ENCODE measurements around the gene U2SURP. TPM values are rescaled to one million over a fixed set of nuclear protein-coding genes. Genes with fewer than 3 reads are reported as not detected.
"Not testable (repeated sequence)": the region's sequence is repeated elsewhere in the genome, so short reads cannot be mapped to it uniquely, and the experiment has no call there.

The U2SURP gene
- total RNA-seq, 2 donors from 2014 or later = 147 to 161 TPM

GRCh38 chr3:143063018-143063417, 61.6 kb downstream of the U2SURP start:
- Mint-ChIP-seq H3K27me3 (no peaks in the 10 kb centered on the region), H3K36me3 (ENCODE audit: low read depth) (peaks cover 48% of the 10 kb centered on the region), H3K27ac (no peak overlapping the region), H3K4me3 (no peak overlapping the region), H3K9me3 (no peaks in the 10 kb centered on the region), H3K4me1 (peaks cover 4% of the 10 kb centered on the region)
- no peak for ATAC-seq (replicated peaks)

- Mint-ChIP-seq H3K27ac (no peak overlapping the region), H3K4me3 (no peak overlapping the region), H3K27me3 (no peaks in the 10 kb centered on the region), H3K36me3 (ENCODE audit: low read depth) (peaks cover 30% of the 10 kb centered on the region), H3K9me3 (no peaks in the 10 kb centered on the region), H3K4me1 (peaks cover 4% of the 10 kb centered on the region)
- no peak for ATAC-seq (replicated peaks)
Measured at GRCh38 chr3:143064777-143065176, 63.4 kb downstream of the U2SURP start.

GRCh38 chr3:143065364-143065763, 64.0 kb downstream of the U2SURP start:
- no peaks in the 10 kb centered on the region for H3K9me3 Mint-ChIP-seq
- H3K27me3 Mint-ChIP-seq = no peaks in the 10 kb centered on the region
- H3K4me1 Mint-ChIP-seq = peaks cover 4% of the 10 kb centered on the region
- no peak for ATAC-seq (replicated peaks)
- peaks cover 24% of the 10 kb centered on the region for H3K36me3 Mint-ChIP-seq (ENCODE audit: low read depth)
- peak overlapping the region; percentile 0 for H3K27ac Mint-ChIP-seq
- no peak overlapping the region for H3K4me3 Mint-ChIP-seq

GRCh38 chr3:143066033-143066432, 64.7 kb downstream of the U2SURP start:
- Mint-ChIP-seq H3K27ac (peak overlapping the region; percentile 0), H3K27me3 (no peaks in the 10 kb centered on the region), H3K4me1 (peaks cover 4% of the 10 kb centered on the region), H3K36me3 (ENCODE audit: low read depth) (peaks cover 17% of the 10 kb centered on the region), H3K9me3 (no peaks in the 10 kb centered on the region), H3K4me3 (no peak overlapping the region)
- ATAC-seq (replicated peaks) = no peak

- Mint-ChIP-seq H3K36me3 (ENCODE audit: low read depth) (peaks cover 9% of the 10 kb centered on the region), H3K27me3 (no peaks in the 10 kb centered on the region), H3K9me3 (no peaks in the 10 kb centered on the region), H3K27ac (no peak overlapping the region), H3K4me3 (no peak overlapping the region), H3K4me1 (no peaks in the 10 kb centered on the region)
- no peak for ATAC-seq (replicated peaks)
Measured at GRCh38 chr3:143067201-143067600, 65.8 kb downstream of the U2SURP start.

- Mint-ChIP-seq H3K4me1 (no peaks in the 10 kb centered on the region), H3K9me3 (no peaks in the 10 kb centered on the region), H3K36me3 (ENCODE audit: low read depth) (peaks cover under 1% of the 10 kb centered on the region), H3K27ac (no peak overlapping the region), H3K4me3 (no peak overlapping the region), H3K27me3 (no peaks in the 10 kb centered on the region)
- no peak for ATAC-seq (replicated peaks)
Measured at GRCh38 chr3:143068059-143068458, 66.7 kb downstream of the U2SURP start.

GRCh38 chr3:143070977-143071551, 69.7 kb downstream of the U2SURP start:
- Mint-ChIP-seq H3K4me3 (no peak overlapping the region), H3K27me3 (no peaks in the 10 kb centered on the region), H3K27ac (no peak overlapping the region), H3K9me3 (no peaks in the 10 kb centered on the region), H3K36me3 (ENCODE audit: low read depth) (no peaks in the 10 kb centered on the region), H3K4me1 (no peaks in the 10 kb centered on the region)
- no peak for ATAC-seq (replicated peaks)

GRCh38 chr3:143071776-143072175, 70.4 kb downstream of the U2SURP start:
- H3K27me3 Mint-ChIP-seq = no peaks in the 10 kb centered on the region
- no peak overlapping the region for H3K4me3 Mint-ChIP-seq
- no peaks in the 10 kb centered on the region for H3K36me3 Mint-ChIP-seq (ENCODE audit: low read depth)
- H3K9me3 Mint-ChIP-seq = no peaks in the 10 kb centered on the region
- no peak for ATAC-seq (replicated peaks)
- H3K27ac Mint-ChIP-seq = no peak overlapping the region
- H3K4me1 Mint-ChIP-seq = no peaks in the 10 kb centered on the region

- not testable (repeated sequence) for H3K36me3 Mint-ChIP-seq (ENCODE audit: low read depth); H3K27ac Mint-ChIP-seq; H3K4me1 Mint-ChIP-seq; ATAC-seq (replicated peaks); H3K27me3 Mint-ChIP-seq; H3K9me3 Mint-ChIP-seq; H3K4me3 Mint-ChIP-seq
Measured at GRCh38 chr3:143072298-143073020, 71.1 kb downstream of the U2SURP start.

GRCh38 chr3:143073541-143073940, 72.2 kb downstream of the U2SURP start:
- not testable (repeated sequence) for H3K27me3 Mint-ChIP-seq; H3K9me3 Mint-ChIP-seq; H3K27ac Mint-ChIP-seq; H3K4me1 Mint-ChIP-seq; H3K4me3 Mint-ChIP-seq; H3K36me3 Mint-ChIP-seq (ENCODE audit: low read depth); ATAC-seq (replicated peaks)

- not testable (repeated sequence) for H3K27me3 Mint-ChIP-seq; H3K9me3 Mint-ChIP-seq; ATAC-seq (replicated peaks); H3K27ac Mint-ChIP-seq; H3K36me3 Mint-ChIP-seq (ENCODE audit: low read depth); H3K4me1 Mint-ChIP-seq; H3K4me3 Mint-ChIP-seq
Measured at GRCh38 chr3:143073983-143074382, 72.6 kb downstream of the U2SURP start.

GRCh38 chr3:143078883-143079282, 77.5 kb downstream of the U2SURP start:
- no peaks in the 10 kb centered on the region for H3K27me3 Mint-ChIP-seq
- peaks cover 18% of the 10 kb centered on the region for H3K36me3 Mint-ChIP-seq (ENCODE audit: low read depth)
- no peak overlapping the region for H3K4me3 Mint-ChIP-seq
- H3K4me1 Mint-ChIP-seq = peaks cover 27% of the 10 kb centered on the region
- ATAC-seq (replicated peaks) = no peak
- peaks cover 5% of the 10 kb centered on the region for H3K9me3 Mint-ChIP-seq
- H3K27ac Mint-ChIP-seq = peak overlapping the region; percentile 4

GRCh38 chr3:143080196-143080595, 78.8 kb downstream of the U2SURP start:
- Mint-ChIP-seq H3K4me3 (peak overlapping the region; percentile 85), H3K27ac (no peak overlapping the region), H3K9me3 (peaks cover 5% of the 10 kb centered on the region), H3K4me1 (peaks cover 34% of the 10 kb centered on the region), H3K27me3 (peaks cover 5% of the 10 kb centered on the region), H3K36me3 (ENCODE audit: low read depth) (peaks cover 27% of the 10 kb centered on the region)
- ATAC-seq (replicated peaks) = no peak

- Mint-ChIP-seq H3K9me3 (peaks cover 5% of the 10 kb centered on the region), H3K4me3 (peak overlapping the region; percentile 85)
Measured at GRCh38 chr3:143081365-143081764, 80.0 kb downstream of the U2SURP start.

More at GRCh38 chr3:143081365-143081764, 80.0 kb downstream of the U2SURP start:
- Mint-ChIP-seq H3K4me1 (peaks cover 35% of the 10 kb centered on the region), H3K27ac (peak overlapping the region; percentile 97), H3K27me3 (peaks cover 5% of the 10 kb centered on the region), H3K36me3 (ENCODE audit: low read depth) (peaks cover 27% of the 10 kb centered on the region)
- no peak for ATAC-seq (replicated peaks)

All from activated T-helper 17 cell treated with anti-CD3 and anti-CD28 coated beads, Interleukin-2, amount 50 U/mL, for 72 hours (primary cell).